Lung (tissue), 12 donors: ENCODE results near the gene CACNA1C. TPM values are rescaled to one million over a fixed set of nuclear protein-coding genes. Genes with fewer than 3 reads are reported as not detected.
A peak's percentile ranks its signal among the peaks of the same experiment; 100 is the strongest.

Source experiments
- ATAC-seq: fragments of 200-7000 bp; cut with Tn5 transposase; one replicate; pipeline ENCODE4 v1.9.1; 2020; ENCODE audit warnings: moderate number of reproducible peaks; ENCODE audit not compliant: insufficient read depth, low FRiP score
- DNase-seq, 3 donors: peaks; one replicate each; pipeline ENCODE4 v3.0.0-alpha.2; 2013 to 2017
- H3K27ac ChIP-seq, 2 donors: one replicate each; pipeline ENCODE4 v1.5.1; 2013; ENCODE audit warnings: mild to moderate bottlenecking in 2 of 2, moderate library complexity in 2 of 2, control low read depth in 1 of 2, inconsistent platforms in 1 of 2, low read depth in 1 of 2, low read length in 1 of 2
- H3K27me3 ChIP-seq, 3 donors: one replicate each; pipeline ENCODE4 v1.5.1; 2013; ENCODE audit warnings: low read length in 2 of 3; ENCODE audit not compliant: control insufficient read depth in 3 of 3, insufficient read depth in 3 of 3
- H3K36me3 ChIP-seq, 4 donors: one replicate each; pipeline ENCODE4 v1.5.1; 2013; ENCODE audit warnings: low read length in 4 of 4, mild to moderate bottlenecking in 1 of 4, moderate library complexity in 1 of 4; ENCODE audit not compliant: control insufficient read depth in 4 of 4, insufficient read depth in 4 of 4
- H3K4me1 ChIP-seq, 5 donors: one replicate each; pipeline ENCODE4 v1.5.1; 2013; ENCODE audit warnings: low read length in 5 of 5, mild to moderate bottlenecking in 2 of 5, moderate library complexity in 1 of 5; ENCODE audit not compliant: control insufficient read depth in 5 of 5, insufficient read depth in 5 of 5
- H3K4me3 ChIP-seq: one replicate; pipeline ENCODE4 v1.5.1; 2013; ENCODE audit warnings: mild to moderate bottlenecking, control low read depth, moderate library complexity
- H3K9ac ChIP-seq, 2 donors: one replicate each; pipeline ENCODE4 v1.5.1; 2013; ENCODE audit warnings: low read length in 2 of 2, control low read depth in 1 of 2; ENCODE audit not compliant: insufficient read depth in 1 of 2
- H3K9me3 ChIP-seq, 4 donors: one replicate each; pipeline ENCODE4 v1.5.1; 2013; ENCODE audit warnings: low read length in 3 of 4, mild to moderate bottlenecking in 1 of 4, moderate library complexity in 1 of 4; ENCODE audit not compliant: control insufficient read depth in 4 of 4, insufficient read depth in 3 of 4
- CTCF ChIP-seq: IDR thresholded peaks from 2 replicates; pipeline ENCODE4 v1.5.1; 2012; ENCODE audit warnings: mild to moderate bottlenecking; ENCODE audit errors: control extremely low read depth, extremely low read depth
- WGBS, 2 donors: extraction: QIAGEN DNeasy Blood & Tissue Kit; methylation state at CpG; one replicate each; pipeline ENCODE4 v1.1.7; 2013; 5-methylcytosine and 5-hydroxymethylcytosine counted together
- polyA plus RNA-seq, 2 donors: library from polyadenylated mRNA; stranded (reverse); fragments of 200-250 nt; gene quantifications; one replicate each; pipeline ENCODE4 v1.2.1, GENCODE V29; 2013
- total RNA-seq, 2 donors: library from RNA; depleted of rRNA in 1 of 2; stranded (reverse); fragments of >200 nt in 1 of 2; gene quantifications; one replicate each; pipeline ENCODE4 v1.2.1, GENCODE V29; 2014 to 2021
- donor health status: control.
- donor health status: control.
- donor health status: Bipolar disorder and iron deficiency.
- donor health status: healthy.
- donor health status: DM: yes; HTN: yes; CAD: no.

Gene CACNA1C
- total and polyA plus RNA-seq, 4 donors = 3.2 to 17.5 (median 7.5) TPM

DNA sequence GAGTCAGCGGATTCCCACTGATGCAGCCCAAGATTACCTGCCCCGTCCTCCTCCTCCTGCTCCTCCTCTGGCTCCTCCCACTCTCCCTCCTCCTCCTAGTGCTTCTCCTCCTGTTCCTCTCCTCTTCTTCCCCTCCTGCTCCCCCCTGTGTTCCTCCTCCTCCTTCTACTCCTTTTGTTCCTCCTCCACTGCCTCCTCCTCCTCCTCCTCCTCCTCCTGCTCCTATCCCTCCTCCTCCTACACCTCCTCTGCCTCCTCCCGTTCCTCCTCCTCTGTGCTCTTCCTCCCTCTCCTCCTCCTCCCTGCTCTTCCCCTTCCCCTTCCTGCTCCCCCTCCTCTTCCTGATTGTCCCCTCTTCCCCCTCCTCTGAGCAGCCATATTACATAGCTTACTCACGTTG, 141.3 kb downstream of the CACNA1C start:
- ATAC-seq = no peak
- no peak for TF ChIP-seq CTCF

GRCh38 chr12:2194571-2194970, 141.8 kb downstream of the CACNA1C start:
- Histone ChIP-seq H3K9ac (no peak overlapping the region), H3K9me3 (peaks cover 0 to 3% (median 0%) of the 10 kb centered on the region in 4 donors), H3K27me3 (no peaks in the 10 kb centered on the region), H3K36me3 (peaks cover 0 to 8% (median 0%) of the 10 kb centered on the region in 4 donors), H3K27ac (no peak overlapping the region), H3K4me3 (no peak overlapping the region), H3K4me1 (peaks cover 0 to 5% (median 2%) of the 10 kb centered on the region in 5 donors)
- TF ChIP-seq CTCF = no peak
- no peak for ATAC-seq
- WGBS, 2 donors = 50 to 69% methylated on average over 4 of the region's 4 CpGs
- peak in 1 of 3 donors; percentile 22 for DNase-seq

More for the DNA sequence above, 141.3 kb downstream of the CACNA1C start:
- peaks cover 0 to 3% (median 0%) of the 10 kb centered on the region in 4 donors for H3K9me3 ChIP-seq
- no peak overlapping the region for H3K9ac ChIP-seq
- H3K27me3 ChIP-seq = no peaks in the 10 kb centered on the region
- no peak for DNase-seq
- WGBS, 2 donors = 45 to 54% methylated on average over 4 of the region's 4 CpGs
- H3K4me3 ChIP-seq = no peak overlapping the region
- peaks cover 0 to 5% (median 2%) of the 10 kb centered on the region in 5 donors for H3K4me1 ChIP-seq
- no peak overlapping the region for H3K27ac ChIP-seq
- H3K36me3 ChIP-seq = peaks cover 0 to 8% (median 0%) of the 10 kb centered on the region in 4 donors

- TF ChIP-seq CTCF = no peak
- H3K9me3 ChIP-seq = peaks cover 0 to 3% (median 0%) of the 10 kb centered on the region in 4 donors
- H3K4me3 ChIP-seq = no peak overlapping the region
- H3K36me3 ChIP-seq = peaks cover 0 to 8% (median 0%) of the 10 kb centered on the region in 4 donors
- H3K27ac ChIP-seq = no peak overlapping the region
- ATAC-seq (no peak), DNase-seq (no peak)
- H3K4me1 ChIP-seq = peaks cover 0 to 5% (median 2%) of the 10 kb centered on the region in 5 donors
- H3K9ac ChIP-seq = no peak overlapping the region
- H3K27me3 ChIP-seq = no peaks in the 10 kb centered on the region
- WGBS, 2 donors = 75 to 90% methylated on average over 5 of the region's 5 CpGs
These were observed 142.3 kb downstream of the CACNA1C start for GRCh38 chr12:2195085-2195484.

DNA sequence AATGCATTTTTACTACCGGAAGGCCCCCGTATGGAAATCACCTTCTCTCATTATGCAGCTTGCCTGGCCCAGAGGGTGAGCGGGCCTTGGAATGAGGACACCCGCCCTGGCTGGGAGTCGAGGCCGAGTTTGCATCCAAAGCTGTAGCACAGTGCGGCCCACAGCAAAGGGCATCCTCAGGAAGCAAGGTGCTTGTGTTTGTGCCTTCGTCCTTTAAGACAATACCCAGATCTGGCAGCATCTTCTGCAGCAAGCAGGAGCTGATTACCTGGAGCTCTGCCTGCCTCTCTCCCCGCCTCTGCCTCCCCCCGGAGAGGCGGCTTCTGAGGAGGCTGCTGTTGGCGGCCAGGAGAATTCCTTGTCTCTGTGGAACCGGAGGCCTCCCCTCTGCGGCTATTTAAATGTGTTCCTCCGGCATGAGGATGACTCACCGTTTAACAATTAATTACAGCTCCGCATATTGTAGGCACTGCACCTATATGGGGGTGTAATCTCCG, 145.3 kb downstream of the CACNA1C start:
- Histone ChIP-seq H3K27ac (no peak overlapping the region), H3K4me3 (no peak overlapping the region), H3K36me3 (no peaks in the 10 kb centered on the region), H3K9ac (no peak overlapping the region), H3K9me3 (peaks cover 0 to under 1% (median 0%) of the 10 kb centered on the region in 4 donors), H3K4me1 (peaks cover 0 to 5% (median 2%) of the 10 kb centered on the region in 5 donors), H3K27me3 (no peaks in the 10 kb centered on the region)
- WGBS, 2 donors = 70 to 76% methylated on average over 18 of the region's 18 CpGs
- DNase-seq (no peak), ATAC-seq (no peak)
- no peak for TF ChIP-seq CTCF
